ENCODE data around the gene ARMC9. TPM values are rescaled to one million over a fixed set of nuclear protein-coding genes. Genes with fewer than 3 reads are reported as not detected.
A peak's percentile ranks its signal among the peaks of the same experiment; 100 is the strongest.

The ARMC9 gene, protein sequence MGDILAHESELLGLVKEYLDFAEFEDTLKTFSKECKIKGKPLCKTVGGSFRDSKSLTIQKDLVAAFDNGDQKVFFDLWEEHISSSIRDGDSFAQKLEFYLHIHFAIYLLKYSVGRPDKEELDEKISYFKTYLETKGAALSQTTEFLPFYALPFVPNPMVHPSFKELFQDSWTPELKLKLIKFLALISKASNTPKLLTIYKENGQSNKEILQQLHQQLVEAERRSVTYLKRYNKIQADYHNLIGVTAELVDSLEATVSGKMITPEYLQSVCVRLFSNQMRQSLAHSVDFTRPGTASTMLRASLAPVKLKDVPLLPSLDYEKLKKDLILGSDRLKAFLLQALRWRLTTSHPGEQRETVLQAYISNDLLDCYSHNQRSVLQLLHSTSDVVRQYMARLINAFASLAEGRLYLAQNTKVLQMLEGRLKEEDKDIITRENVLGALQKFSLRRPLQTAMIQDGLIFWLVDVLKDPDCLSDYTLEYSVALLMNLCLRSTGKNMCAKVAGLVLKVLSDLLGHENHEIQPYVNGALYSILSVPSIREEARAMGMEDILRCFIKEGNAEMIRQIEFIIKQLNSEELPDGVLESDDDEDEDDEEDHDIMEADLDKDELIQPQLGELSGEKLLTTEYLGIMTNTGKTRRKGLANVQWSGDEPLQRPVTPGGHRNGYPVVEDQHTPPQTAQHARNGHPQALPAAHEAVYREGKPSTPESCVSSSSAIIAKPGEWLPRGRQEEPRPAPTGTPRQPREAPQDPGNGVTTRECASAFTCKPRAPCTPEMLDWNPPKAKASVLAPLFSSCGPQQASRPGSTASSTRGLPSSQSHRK
- polyA plus RNA-seq (2012; ENCODE audit: insufficient read length, low read depth) = 11.0 TPM

DNA sequence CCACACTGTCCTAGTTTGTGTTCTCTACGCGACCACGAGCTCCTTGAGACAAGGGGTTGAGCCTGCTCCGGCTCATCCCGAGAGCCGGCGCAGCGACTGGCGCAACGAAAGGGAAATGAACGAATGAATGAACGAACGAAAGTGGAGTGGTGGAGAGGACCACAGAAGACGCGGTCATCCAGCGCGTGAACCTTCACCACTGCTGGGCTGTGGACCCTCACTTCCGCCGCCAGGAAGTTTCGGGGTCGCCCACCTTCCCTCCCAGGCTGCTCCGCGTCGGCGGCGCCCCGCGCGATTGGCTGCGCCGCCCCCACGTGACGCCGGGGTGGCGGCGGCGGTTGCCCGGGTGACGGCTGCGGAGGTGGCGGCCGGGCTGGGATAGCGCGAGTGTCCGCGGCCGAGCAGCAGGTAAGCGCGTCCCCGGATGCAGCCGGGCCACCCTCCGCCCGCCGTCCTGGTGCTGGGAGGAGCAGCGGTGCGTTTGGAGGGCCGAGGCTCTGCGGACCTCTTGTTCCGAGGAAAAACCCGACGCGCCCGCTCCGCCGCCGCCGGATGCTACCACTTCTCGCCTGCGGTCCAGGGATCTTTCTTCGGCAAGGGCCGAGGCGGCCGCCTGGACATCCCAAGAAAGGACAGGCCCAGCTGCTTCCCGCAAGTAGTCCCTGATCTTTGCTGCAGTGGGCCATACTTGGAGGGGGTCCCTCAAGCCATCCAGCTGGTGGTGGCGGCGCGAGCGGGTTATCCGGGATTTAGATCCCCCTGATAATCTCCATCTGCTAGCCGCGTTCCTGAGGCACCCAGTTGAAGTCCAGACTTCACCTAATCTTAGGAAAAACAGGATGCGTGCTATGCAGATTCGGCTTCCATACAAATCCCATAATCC, at the start of gene ARMC9:
TSS of gene ARMC9 (plus strand) at position 341 of the 883 bp plus-strand sequence. CDS start 7,608 bp downstream, outside the sequence.
- TF ChIP-seq POLR2AphosphoS5 (IDR thresholded peaks at IDR 0.05; ENCODE audit: low read depth, low read length) = peak; percentile 63
- TF ChIP-seq TAF1 (IDR thresholded peaks at IDR 0.05; ENCODE audit: borderline replicate concordance, insufficient read depth, low read length) = no peak
- TF ChIP-seq FOXP2 (optimal IDR thresholded peaks at IDR 0.05; ENCODE audit: borderline replicate concordance, extremely low read depth, extremely low read length, insufficient read depth) = peak; percentile 15

GRCh38 chr2:231152800-231153557, 45.5 kb upstream of the ARMC9 start:
- no peak for TF ChIP-seq TAF1 (IDR thresholded peaks at IDR 0.05; ENCODE audit: borderline replicate concordance, insufficient read depth, low read length)
- no peak for TF ChIP-seq SIN3A (IDR thresholded peaks at IDR 0.05; ENCODE audit: borderline replicate concordance, insufficient read depth, low read length)
- TF ChIP-seq, protein P1, sequence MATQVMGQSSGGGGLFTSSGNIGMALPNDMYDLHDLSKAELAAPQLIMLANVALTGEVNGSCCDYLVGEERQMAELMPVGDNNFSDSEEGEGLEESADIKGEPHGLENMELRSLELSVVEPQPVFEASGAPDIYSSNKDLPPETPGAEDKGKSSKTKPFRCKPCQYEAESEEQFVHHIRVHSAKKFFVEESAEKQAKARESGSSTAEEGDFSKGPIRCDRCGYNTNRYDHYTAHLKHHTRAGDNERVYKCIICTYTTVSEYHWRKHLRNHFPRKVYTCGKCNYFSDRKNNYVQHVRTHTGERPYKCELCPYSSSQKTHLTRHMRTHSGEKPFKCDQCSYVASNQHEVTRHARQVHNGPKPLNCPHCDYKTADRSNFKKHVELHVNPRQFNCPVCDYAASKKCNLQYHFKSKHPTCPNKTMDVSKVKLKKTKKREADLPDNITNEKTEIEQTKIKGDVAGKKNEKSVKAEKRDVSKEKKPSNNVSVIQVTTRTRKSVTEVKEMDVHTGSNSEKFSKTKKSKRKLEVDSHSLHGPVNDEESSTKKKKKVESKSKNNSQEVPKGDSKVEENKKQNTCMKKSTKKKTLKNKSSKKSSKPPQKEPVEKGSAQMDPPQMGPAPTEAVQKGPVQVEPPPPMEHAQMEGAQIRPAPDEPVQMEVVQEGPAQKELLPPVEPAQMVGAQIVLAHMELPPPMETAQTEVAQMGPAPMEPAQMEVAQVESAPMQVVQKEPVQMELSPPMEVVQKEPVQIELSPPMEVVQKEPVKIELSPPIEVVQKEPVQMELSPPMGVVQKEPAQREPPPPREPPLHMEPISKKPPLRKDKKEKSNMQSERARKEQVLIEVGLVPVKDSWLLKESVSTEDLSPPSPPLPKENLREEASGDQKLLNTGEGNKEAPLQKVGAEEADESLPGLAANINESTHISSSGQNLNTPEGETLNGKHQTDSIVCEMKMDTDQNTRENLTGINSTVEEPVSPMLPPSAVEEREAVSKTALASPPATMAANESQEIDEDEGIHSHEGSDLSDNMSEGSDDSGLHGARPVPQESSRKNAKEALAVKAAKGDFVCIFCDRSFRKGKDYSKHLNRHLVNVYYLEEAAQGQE (IDR thresholded peaks at IDR 0.05; ENCODE audit: insufficient read depth in 1 of 2, low read depth in 2 of 2, low read length in 2 of 2) = no peak
- TF ChIP-seq FOXP2 (optimal IDR thresholded peaks at IDR 0.05; ENCODE audit: borderline replicate concordance, extremely low read depth, extremely low read length, insufficient read depth) = no peak
- no peak for TF ChIP-seq POLR2AphosphoS5 (IDR thresholded peaks at IDR 0.05; ENCODE audit: low read depth, low read length)

GRCh38 chr2:231159306-231159705, 39.1 kb upstream of the ARMC9 start:
- TF ChIP-seq SIN3A (IDR thresholded peaks at IDR 0.05; ENCODE audit: borderline replicate concordance, insufficient read depth, low read length) (no peak), TAF1 (IDR thresholded peaks at IDR 0.05; ENCODE audit: borderline replicate concordance, insufficient read depth, low read length) (no peak), FOXP2 (optimal IDR thresholded peaks at IDR 0.05; ENCODE audit: borderline replicate concordance, extremely low read depth, extremely low read length, insufficient read depth) (no peak), POLR2AphosphoS5 (IDR thresholded peaks at IDR 0.05; ENCODE audit: low read depth, low read length) (no peak)
- TF ChIP-seq, protein P1 (IDR thresholded peaks at IDR 0.05; ENCODE audit: insufficient read depth in 1 of 2, low read depth in 2 of 2, low read length in 2 of 2) = no peak

DNA sequence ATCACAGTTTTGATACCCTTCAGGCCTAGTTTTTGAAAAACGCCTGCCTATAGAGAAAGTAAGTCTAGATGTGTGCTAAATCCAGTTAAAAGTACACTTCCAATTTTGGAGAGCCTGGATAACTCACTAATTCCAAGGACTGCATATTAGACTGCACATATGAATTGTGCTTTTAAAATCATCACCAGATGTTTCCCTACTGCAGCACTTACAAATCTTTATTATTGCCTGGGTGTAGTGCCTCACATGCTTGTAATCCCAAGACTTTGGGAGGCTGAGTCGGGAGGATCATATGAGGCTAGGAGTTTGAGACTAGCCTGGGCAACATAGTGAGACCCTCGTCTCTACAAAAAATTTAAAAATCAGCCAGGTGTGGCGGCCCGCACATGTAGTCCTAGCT, 37.7 kb upstream of the ARMC9 start:
- TF ChIP-seq, protein P1 (IDR thresholded peaks at IDR 0.05; ENCODE audit: insufficient read depth in 1 of 2, low read depth in 2 of 2, low read length in 2 of 2) = no peak
- no peak for TF ChIP-seq TAF1 (IDR thresholded peaks at IDR 0.05; ENCODE audit: borderline replicate concordance, insufficient read depth, low read length)
- TF ChIP-seq FOXP2 (optimal IDR thresholded peaks at IDR 0.05; ENCODE audit: borderline replicate concordance, extremely low read depth, extremely low read length, insufficient read depth) = no peak
- TF ChIP-seq POLR2AphosphoS5 (IDR thresholded peaks at IDR 0.05; ENCODE audit: low read depth, low read length) = no peak
- TF ChIP-seq SIN3A (IDR thresholded peaks at IDR 0.05; ENCODE audit: borderline replicate concordance, insufficient read depth, low read length) = no peak

All from PFSK-1 (cell line).